GM12878 (cell line): Measurements from ENCODE around the gene RAD51B. TPM values are rescaled to one million over a fixed set of nuclear protein-coding genes. Genes with fewer than 3 reads are reported as not detected.

ENCODE experiments used
- ATAC-seq: fragments of 200-7000 bp; cut with Tn5 transposase; 3 replicates; pipeline ENCODE4 v1.9.1; 2020; ENCODE audit warnings: mild to moderate bottlenecking, moderate library complexity
- BruUV-seq: library from RNA; stranded (reverse); fragments of 400-500 nt; replicated peaks from 2 replicates; lab custom pipeline; 2021; lab: Mats Ljungman, UMichigan
- CTCF ChIA-PET: fragments of 300-600 bp; sonication (Branson Sonifier 250); formaldehyde crosslinking; extraction: SDS; loops from one replicate; lab custom pipeline; 2021; ENCODE audit warnings: inconsistent platforms; lab: Yijun Ruan, JAX
- POLR2A ChIA-PET: fragments of 350-600 bp; formaldehyde crosslinking; extraction: SDS; loops from one replicate; lab custom pipeline; 2021; ENCODE audit warnings: inconsistent platforms; lab: Charles Lee
- RAD21 ChIA-PET: fragments of 300-600 bp; sonication (Branson Sonifier 250); formaldehyde crosslinking; loops from one replicate; lab custom pipeline; 2023; ENCODE audit warnings: antibody characterized with exemption; ENCODE audit not compliant: unreplicated experiment; lab: Charles Lee
- SMC1A ChIA-PET: fragments of 300-600 bp; sonication (Branson Sonifier 250); formaldehyde crosslinking; loops from one replicate; lab custom pipeline; 2023; ENCODE audit not compliant: unreplicated experiment, uncharacterized antibody; lab: Charles Lee
- DNase-seq: peaks from one replicate; pipeline ENCODE4 v3.0.0-alpha.2; 2011; ENCODE audit warnings: low read depth, low spot score
- FAIRE-seq: peaks from 3 replicates; lab custom pipeline; 2011; peaks lifted over from hg19 to GRCh38; lab: Jason Lieb, UNC
- H2AFZ ChIP-seq: 2 replicates; pipeline ENCODE4 v1.6.0; 2011; ENCODE audit warnings: low read depth, low read length, control low read depth; ENCODE audit not compliant: control insufficient read depth
- H3K27ac ChIP-seq: 2 replicates; pipeline ENCODE4 v1.5.1; 2011; ENCODE audit warnings: control low read depth; ENCODE audit not compliant: control insufficient read depth, insufficient read depth
- H3K27me3 ChIP-seq, 2 experiments: replicated peaks in 1 of 2; 2 replicates each; pipeline versions ENCODE4 v1.6.0 to v1.6.1; 2011; ENCODE audit warnings: low read length in 1 of 2; ENCODE audit not compliant: control insufficient read depth in 2 of 2, insufficient read depth in 2 of 2
- H3K36me3 ChIP-seq, 2 experiments: 2 replicates each; pipeline ENCODE4 v1.5.1; 2011; ENCODE audit warnings: low read length in 1 of 2; ENCODE audit not compliant: control insufficient read depth in 2 of 2, insufficient read depth in 2 of 2
- H3K4me1 ChIP-seq: 2 replicates; pipeline ENCODE4 v1.6.1; 2011; ENCODE audit warnings: mild to moderate bottlenecking, low read length, moderate library complexity, mixed read lengths; ENCODE audit not compliant: control insufficient read depth, insufficient read depth
- H3K4me2 ChIP-seq: 2 replicates; pipeline ENCODE4 v1.6.0; 2011; ENCODE audit warnings: control low read depth; ENCODE audit not compliant: control insufficient read depth, insufficient read depth
- H3K4me3 ChIP-seq: fragments of 200-600 bp; sonication (generic); 2 replicates; pipeline ENCODE4 v1.5.1; 2016
- H3K79me2 ChIP-seq: 2 replicates; pipeline ENCODE4 v1.6.0; 2011; ENCODE audit warnings: low read length; ENCODE audit not compliant: control insufficient read depth, insufficient read depth
- H3K9ac ChIP-seq: 2 replicates; pipeline ENCODE4 v1.8.0; 2011; ENCODE audit warnings: low read length, control low read depth, mixed read lengths; ENCODE audit not compliant: control insufficient read depth, insufficient read depth
- H3K9me3 ChIP-seq: replicated peaks from 3 replicates; pipeline ENCODE4 v1.5.1; 2011; ENCODE audit warnings: mild to moderate bottlenecking, low read length; ENCODE audit not compliant: control insufficient read depth, insufficient read depth
- H4K20me1 ChIP-seq: 2 replicates; pipeline ENCODE4 v1.6.0; 2011; ENCODE audit not compliant: control insufficient read depth, insufficient read depth
- HDAC2 ChIP-seq: fragments of 200-600 bp; sonication (generic); IDR thresholded peaks from 2 replicates; pipeline ENCODE4 v1.6.1; 2017
- NR2C1 ChIP-seq: fragments of 450-650 bp; IDR thresholded peaks from 2 replicates; pipeline ENCODE4 v1.6.1; 2017; ENCODE audit warnings: antibody characterized with exemption, mild to moderate bottlenecking, moderate library complexity
- PBX3 ChIP-seq: IDR thresholded peaks from 2 replicates; pipeline ENCODE4 v1.6.1; 2011; ENCODE audit warnings: mild to moderate bottlenecking, low read depth, low read length, moderate library complexity; ENCODE audit not compliant: insufficient replicate concordance
- SIN3A ChIP-seq: IDR thresholded peaks from 2 replicates; pipeline ENCODE4 v1.6.1; 2012; ENCODE audit warnings: low read depth, low read length, improper control_type of control experiment
- SKIL ChIP-seq: fragments of 450-650 bp; IDR thresholded peaks from 2 replicates; pipeline ENCODE4 v1.6.1; 2017; ENCODE audit warnings: mild to moderate bottlenecking, low read depth, inconsistent platforms; ENCODE audit not compliant: poor library complexity, severe bottlenecking
- WRNIP1 ChIP-seq: IDR thresholded peaks from 2 replicates; pipeline ENCODE4 v1.6.1; 2011; ENCODE audit warnings: low read depth, low read length, improper control_type of control experiment, borderline replicate concordance
- ZBTB40 ChIP-seq: fragments of 450-650 bp; IDR thresholded peaks from 2 replicates; pipeline ENCODE4 v1.6.1; 2016; ENCODE audit warnings: mild to moderate bottlenecking, moderate library complexity, borderline replicate concordance
- WGBS: methylation state at CpG from one replicate; pipeline ENCODE4 v1.1.6; 2016; ENCODE audit warnings: low lambda C conversion rate; ENCODE audit not compliant: insufficient replicate concordance, insufficient coverage; ENCODE audit errors: missing lambda C conversion rate; 5-methylcytosine and 5-hydroxymethylcytosine counted together
- in situ Hi-C: fragments of 300-500 bp; cut with MboI; formaldehyde crosslinking; loops from 9 replicates; pipeline ENCODE4 v1.14.3; 2018; ENCODE audit warnings: mixed read lengths
- intact Hi-C: fragments of 100-400 bp; cut with micrococcal nuclease; formaldehyde crosslinking; loops from one replicate; pipeline ENCODE4 v1.14.2; 2022; ENCODE audit not compliant: unreplicated experiment
- polyA plus RNA-seq, 11 experiments: library from polyadenylated mRNA; depleted of rRNA in 4 of 11; unstranded in 6 of 11; stranded (reverse) in 5 of 11; fragments of >200 nt; fragmentation: Nextera tagmentation in 4 of 11; fragmentation: Illumina TruSeq in 1 of 11; extraction: Ambion mirVana in 4 of 11; extraction: Trizol in 1 of 11; gene quantifications; 1 replicate in 1 of 11; 2 replicates in 10 of 11; pipeline versions ENCODE4 v1.2.1 to v1.2.3, GENCODE V29; 2011 to 2016; ENCODE audit warnings: inconsistent platforms in 2 of 11, missing spikeins in 2 of 11, low read depth in 1 of 11
- total RNA-seq, 4 experiments: library from RNA; depleted of rRNA in 3 of 4; stranded (reverse); fragments of >200 nt in 3 of 4; fragmentation: Illumina TruSeq in 1 of 4; extraction: Trizol in 1 of 4; gene quantifications; 2 replicates each; pipeline versions ENCODE4 v1.2.1 to v1.2.3, GENCODE V29; 2013 to 2021

RAD51B gene
- total and polyA plus RNA-seq, 10 of the 15 experiments (the other 5 are each of a cell fraction or from before 2014, with no cell fraction given), result 9.8 to 26.8 (median 21.3) TPM

- intact Hi-C loops (no loop called here), in situ Hi-C loops (no loop called here)
- Histone ChIP-seq H3K79me2 (no peaks in the 10 kb centered on the region), H3K9ac (no peak overlapping the region), H3K4me3 (no peak overlapping the region), H3K27me3 (no peaks in the 10 kb centered on the region), H3K27ac (no peak overlapping the region), H4K20me1 (no peaks in the 10 kb centered on the region), H3K9me3 (no peaks in the 10 kb centered on the region), H3K4me1 (no peaks in the 10 kb centered on the region), H3K36me3 (no peaks in the 10 kb centered on the region), H3K4me2 (no peak overlapping the region), H2AFZ (no peak overlapping the region)
- 91% methylated on average over 7 of the region's 7 CpGs for WGBS
- no peak for TF ChIP-seq ZBTB40
- TF ChIP-seq WRNIP1, result no peak
- no peak for TF ChIP-seq SIN3A
- no peak for TF ChIP-seq PBX3
- TF ChIP-seq SKIL, result no peak
- TF ChIP-seq HDAC2, result no peak
- no peak for TF ChIP-seq NR2C1
- DNase-seq (no peak), ATAC-seq (no peak), FAIRE-seq (no peak)
- ChIA-PET POLR2A (no interaction called here), CTCF (no interaction called here), SMC1A (interaction anchor here (2.3 kb wide), 1 partner anchor 54 kb away, joined by 6 read pairs; no protein-coding TSS in a partner anchor), RAD21 (no interaction called here)
- BruUV-seq, result no TSS peak
These were observed 894.2 kb downstream of the RAD51B start for GRCh38 chr14:68713782-68714181.
